22Rv1 (cell line): ENCODE results near the gene SPIB.
A peak's percentile ranks its signal among the peaks of the same experiment; 100 is the strongest.

Source experiments
- H3K27ac ChIP-seq: fragments of 450-650 bp; 2 replicates; pipeline ENCODE4 v1.5.1; 2017
- ZFX ChIP-seq: fragments of 450-650 bp; IDR thresholded peaks from 2 replicates; pipeline ENCODE4 v1.6.1; 2017; ENCODE audit warnings: antibody characterized with exemption, borderline replicate concordance
- TF ChIP-seq, protein P1 (sequence below): fragments of 450-650 bp; IDR thresholded peaks from 2 replicates; pipeline ENCODE4 v1.5.1; 2017; ENCODE audit warnings: mild to moderate bottlenecking

The SPIB gene

GRCh38 chr19:50410109-50410508 lies 8.6 kb upstream of the SPIB start:
- TF ChIP-seq ZFX: no peak
- TF ChIP-seq, protein P1, sequence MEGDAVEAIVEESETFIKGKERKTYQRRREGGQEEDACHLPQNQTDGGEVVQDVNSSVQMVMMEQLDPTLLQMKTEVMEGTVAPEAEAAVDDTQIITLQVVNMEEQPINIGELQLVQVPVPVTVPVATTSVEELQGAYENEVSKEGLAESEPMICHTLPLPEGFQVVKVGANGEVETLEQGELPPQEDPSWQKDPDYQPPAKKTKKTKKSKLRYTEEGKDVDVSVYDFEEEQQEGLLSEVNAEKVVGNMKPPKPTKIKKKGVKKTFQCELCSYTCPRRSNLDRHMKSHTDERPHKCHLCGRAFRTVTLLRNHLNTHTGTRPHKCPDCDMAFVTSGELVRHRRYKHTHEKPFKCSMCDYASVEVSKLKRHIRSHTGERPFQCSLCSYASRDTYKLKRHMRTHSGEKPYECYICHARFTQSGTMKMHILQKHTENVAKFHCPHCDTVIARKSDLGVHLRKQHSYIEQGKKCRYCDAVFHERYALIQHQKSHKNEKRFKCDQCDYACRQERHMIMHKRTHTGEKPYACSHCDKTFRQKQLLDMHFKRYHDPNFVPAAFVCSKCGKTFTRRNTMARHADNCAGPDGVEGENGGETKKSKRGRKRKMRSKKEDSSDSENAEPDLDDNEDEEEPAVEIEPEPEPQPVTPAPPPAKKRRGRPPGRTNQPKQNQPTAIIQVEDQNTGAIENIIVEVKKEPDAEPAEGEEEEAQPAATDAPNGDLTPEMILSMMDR: no peak
- no peak overlapping the region for H3K27ac ChIP-seq

DNA sequence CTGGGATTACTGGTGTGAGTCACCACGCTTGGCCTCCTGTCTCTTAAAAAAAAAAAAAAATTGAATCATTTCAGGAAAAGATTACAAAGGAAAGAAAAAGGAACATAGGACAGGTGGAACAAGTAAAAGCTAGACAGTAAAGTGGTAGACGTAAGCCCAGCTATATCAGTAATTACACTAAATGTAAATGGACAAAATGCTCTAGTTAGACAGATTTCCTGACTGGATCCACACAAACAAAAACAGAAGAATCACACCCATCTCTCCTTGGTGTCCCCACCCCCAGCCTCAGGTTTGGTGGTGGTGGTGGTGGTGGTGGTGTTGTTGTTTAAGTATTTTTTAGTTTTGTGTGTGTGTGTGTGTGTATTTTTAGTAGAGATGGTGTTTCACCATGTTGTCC lies 6.3 kb upstream of the SPIB start:
- TF ChIP-seq ZFX: no peak
- TF ChIP-seq, protein P1: no peak
- H3K27ac ChIP-seq: no peak overlapping the region

- no peak overlapping the region for H3K27ac ChIP-seq
- no peak for TF ChIP-seq ZFX
- TF ChIP-seq, protein P1: no peak
Measured at GRCh38 chr19:50413096-50413495, 5.6 kb upstream of the SPIB start.

- H3K27ac ChIP-seq: no peak overlapping the region
- no peak for TF ChIP-seq ZFX
- TF ChIP-seq, protein P1: no peak
Measured at GRCh38 chr19:50413531-50413930, 5.2 kb upstream of the SPIB start.

GRCh38 chr19:50414864-50415660 lies 3.7 kb upstream of the SPIB start:
- no peak overlapping the region for H3K27ac ChIP-seq
- TF ChIP-seq, protein P1: peak; percentile 93
- no peak for TF ChIP-seq ZFX

DNA sequence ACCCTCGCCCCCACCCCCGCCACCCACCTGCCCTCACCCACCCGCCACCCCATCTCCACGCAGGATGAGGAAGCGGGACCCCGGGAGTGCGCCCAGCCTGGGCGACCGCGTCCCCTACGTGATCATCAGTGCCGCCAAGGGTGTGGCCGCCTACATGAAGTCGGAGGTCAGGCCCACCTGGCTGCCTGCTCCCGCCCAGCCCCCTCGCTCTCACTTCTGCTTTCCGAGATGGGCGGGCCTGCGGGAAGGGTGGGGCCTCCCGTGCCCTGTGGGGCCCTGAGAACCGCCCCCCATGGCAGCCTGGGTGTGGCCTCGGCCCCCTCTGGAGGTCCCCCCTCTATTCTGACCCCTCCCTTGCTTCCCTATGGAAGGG lies 3.1 kb upstream of the SPIB start:
- no peak overlapping the region for H3K27ac ChIP-seq
- no peak for TF ChIP-seq ZFX
- TF ChIP-seq, protein P1: no peak

GRCh38 chr19:50416034-50416977 lies 2.4 kb upstream of the SPIB start:
- H3K27ac ChIP-seq: no peak overlapping the region
- TF ChIP-seq, protein P1: no peak
- TF ChIP-seq ZFX: no peak
